Measurements from ENCODE around the gene PER1.
A peak's percentile ranks its signal among the peaks of the same experiment; 100 is the strongest.

- TF ChIP-seq POLR2A (IDR thresholded peaks at IDR 0.05) (peak; percentile 68), CTCF (IDR thresholded peaks at IDR 0.05) (peak; percentile 76 to 82 (median 82))
Observed at GRCh38 chr17:8138672-8139371, 13.4 kb downstream of the PER1 start.
